Measurements from ENCODE around the gene TROAP. TPM values are rescaled to one million over a fixed set of nuclear protein-coding genes. Genes with fewer than 3 reads are reported as not detected.
A peak's percentile ranks its signal among the peaks of the same experiment; 100 is the strongest.

TROAP gene
- total RNA-seq, 1 donor from 2014 or later: not detected

GRCh38 chr12:49341777-49342065 lies 18.7 kb downstream of the TROAP start:
- DNase-seq (ENCODE audit: low spot score): no peak

GRCh38 chr12:49342066-49342913 lies 19.2 kb downstream of the TROAP start:
- peak; percentile 94 for DNase-seq (ENCODE audit: low spot score)

GRCh38 chr12:49342914-49343731 lies 20.1 kb downstream of the TROAP start:
- peak; percentile 85 for DNase-seq (ENCODE audit: low spot score)

GRCh38 chr12:49344486-49345050 lies 21.5 kb downstream of the TROAP start:
- no peak for DNase-seq (ENCODE audit: low spot score)

GRCh38 chr12:49345051-49345824 lies 22.2 kb downstream of the TROAP start:
- peak; percentile 83 for DNase-seq (ENCODE audit: low spot score)

GRCh38 chr12:49345825-49346658 lies 23.0 kb downstream of the TROAP start:
- peak; percentile 84 for DNase-seq (ENCODE audit: low spot score)

GRCh38 chr12:49346659-49347310 lies 23.7 kb downstream of the TROAP start, which contains the start of gene DNAJC22:
Gene DNAJC22 (plus strand): TSS chr12:49346888. CDS start chr12:49348873, 1,985 bp downstream.
- peak; percentile 53 for DNase-seq (ENCODE audit: low spot score)

GRCh38 chr12:49347311-49348193 lies 24.5 kb downstream of the TROAP start:
- peak; percentile 93 for DNase-seq (ENCODE audit: low spot score)

GRCh38 chr12:49348781-49349180 lies 25.7 kb downstream of the TROAP start:
- peak; percentile 68 for DNase-seq (ENCODE audit: low spot score)

- peak; percentile 76 for DNase-seq (ENCODE audit: low spot score)
Measured at GRCh38 chr12:49349266-49349665, 26.2 kb downstream of the TROAP start.

- peak; percentile 65 for DNase-seq (ENCODE audit: low spot score)
Measured at GRCh38 chr12:49352351-49352750, 29.3 kb downstream of the TROAP start.

- DNase-seq (ENCODE audit: low spot score): peak; percentile 74
Measured at GRCh38 chr12:49355913-49356312, 32.9 kb downstream of the TROAP start.

GRCh38 chr12:49357103-49357678 lies 34.1 kb downstream of the TROAP start:
- no peak for DNase-seq (ENCODE audit: low spot score)

GRCh38 chr12:49358483-49359141 lies 35.6 kb downstream of the TROAP start:
- no peak for DNase-seq (ENCODE audit: low spot score)

- peak; percentile 28 for DNase-seq (ENCODE audit: low spot score)
Measured at GRCh38 chr12:49359671-49360070, 36.6 kb downstream of the TROAP start.

GRCh38 chr12:49362077-49362476 lies 39.0 kb downstream of the TROAP start:
- DNase-seq (ENCODE audit: low spot score): no peak

GRCh38 chr12:49364989-49365388 lies 41.9 kb downstream of the TROAP start:
- no peak for DNase-seq (ENCODE audit: low spot score)

- no peak for DNase-seq (ENCODE audit: low spot score)
Measured at GRCh38 chr12:49365542-49365941, 42.5 kb downstream of the TROAP start.
